IPS-NIHi7 (cell line): ENCODE data around the gene COL5A2.

Experiments
- DNase-seq: peaks from one replicate; pipeline ENCODE4 v3.0.0; 2012; ENCODE audit warnings: mixed read lengths; ENCODE audit errors: extremely low spot score

Gene COL5A2

DNA sequence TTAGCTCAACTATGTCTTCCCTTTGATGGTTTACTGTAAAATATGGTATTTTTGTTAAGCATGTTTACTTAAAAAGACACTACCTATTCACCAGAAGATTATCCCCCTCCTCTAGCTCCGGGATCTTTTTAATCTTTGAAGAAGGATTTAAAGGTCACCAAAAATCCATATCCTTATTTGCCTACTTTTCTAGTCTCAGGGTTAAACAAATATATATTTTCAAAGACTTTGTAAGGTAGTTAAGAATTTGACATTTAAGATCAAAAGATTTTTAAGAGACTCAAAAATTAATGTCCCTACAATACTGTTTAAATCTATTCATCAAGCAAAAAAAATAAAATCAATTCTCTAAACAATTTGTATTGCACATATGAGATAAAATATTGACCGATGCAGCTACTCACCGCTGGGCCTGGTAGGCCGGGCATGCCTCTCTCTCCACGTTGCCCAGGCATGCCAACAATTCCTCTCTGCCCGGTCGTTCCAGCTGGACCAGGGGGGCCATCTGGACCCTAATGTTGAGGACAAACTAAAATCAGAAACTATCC lies 129.3 kb downstream of the COL5A2 start:
- no peak for DNase-seq

- DNase-seq, result no peak
These were observed 129.8 kb downstream of the COL5A2 start for GRCh38 chr2:189049709-189050164.

DNA sequence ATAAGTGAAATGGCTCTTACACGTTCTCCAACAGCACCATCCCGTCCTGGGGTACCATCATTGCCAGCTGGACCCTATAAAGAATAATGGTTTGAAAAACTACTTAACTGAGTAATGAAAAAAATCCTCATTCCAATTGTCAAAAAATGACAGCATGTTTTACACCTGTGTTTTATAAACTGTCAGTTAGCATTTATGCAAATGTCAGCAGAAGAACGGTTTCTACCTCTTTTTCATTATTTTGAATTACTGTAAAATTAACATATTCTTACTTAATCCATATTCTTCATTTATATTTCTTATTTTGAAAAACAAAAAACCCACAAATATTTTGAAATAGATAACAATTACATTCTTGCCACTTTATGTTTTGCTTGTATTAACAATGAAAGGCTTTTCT lies 131.4 kb downstream of the COL5A2 start:
- DNase-seq, result no peak

DNA sequence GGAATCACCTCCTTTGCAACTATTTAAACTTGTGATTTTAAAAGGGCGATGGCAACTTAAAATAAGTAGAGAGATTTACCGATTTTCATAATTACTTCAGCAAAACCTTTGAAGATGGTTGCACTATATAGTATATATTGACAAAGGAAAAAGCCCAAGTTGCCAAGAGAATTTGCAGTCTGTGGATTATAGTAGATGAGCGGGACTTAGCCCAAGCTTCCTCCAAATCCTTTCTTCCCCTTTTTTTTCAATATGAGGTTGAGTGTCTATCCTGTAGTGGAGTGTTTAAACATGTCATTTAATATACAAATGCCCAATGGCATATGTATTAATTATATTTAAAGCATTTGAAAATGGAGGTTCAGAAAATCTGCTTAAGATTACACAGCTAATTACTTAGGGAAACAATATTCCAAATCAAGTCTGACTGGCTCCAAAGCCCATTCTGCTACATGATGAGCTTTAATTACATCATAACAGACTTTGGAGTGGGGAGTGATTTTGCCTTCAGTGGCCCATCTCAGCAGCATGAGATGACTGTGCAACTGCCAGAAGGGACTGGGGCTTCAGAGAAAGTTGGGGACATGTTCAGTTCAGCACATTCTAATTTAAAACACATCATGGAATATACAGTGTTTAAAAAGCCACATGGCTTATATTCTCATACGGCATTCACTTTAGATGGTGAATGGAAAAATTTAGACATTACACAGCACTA lies 132.2 kb downstream of the COL5A2 start:
- no peak for DNase-seq

DNA sequence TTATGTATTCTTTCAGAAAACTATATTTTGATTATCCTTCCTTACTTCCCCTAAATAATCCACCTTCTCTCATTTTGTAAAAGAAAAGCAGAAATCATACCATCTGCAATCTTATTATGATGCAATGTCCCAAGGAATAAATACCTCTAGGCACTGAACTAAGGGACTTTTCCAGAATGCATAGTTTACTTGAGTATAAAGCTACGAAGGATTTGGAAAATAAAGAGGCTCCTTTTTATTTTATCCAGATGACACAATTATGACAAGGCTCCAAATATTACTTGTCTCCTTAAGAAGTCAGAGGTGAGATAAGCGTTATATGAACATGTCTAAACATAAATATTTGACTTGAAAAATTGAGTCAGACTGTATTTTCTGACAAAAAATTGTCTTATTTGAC lies 133.2 kb downstream of the COL5A2 start:
- DNase-seq, result no peak

DNA sequence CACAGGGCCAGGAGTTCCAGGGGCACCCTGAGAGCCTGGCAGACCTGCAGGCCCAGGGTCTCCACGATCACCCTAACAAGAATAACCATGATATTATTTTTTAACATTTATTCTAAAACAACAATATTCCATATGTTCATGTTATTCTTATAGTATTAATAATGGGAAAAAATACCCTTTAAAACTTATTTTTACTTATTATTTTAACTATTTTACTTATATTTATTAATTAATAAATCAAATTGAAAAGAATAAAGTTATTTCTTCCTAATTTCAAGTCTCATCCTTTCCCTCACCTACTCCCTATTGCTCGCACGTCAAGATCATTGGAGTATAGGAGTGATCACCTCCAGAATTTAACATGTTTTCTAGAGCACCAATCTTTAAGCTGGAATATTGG lies 133.7 kb downstream of the COL5A2 start:
- DNase-seq, result no peak

DNA sequence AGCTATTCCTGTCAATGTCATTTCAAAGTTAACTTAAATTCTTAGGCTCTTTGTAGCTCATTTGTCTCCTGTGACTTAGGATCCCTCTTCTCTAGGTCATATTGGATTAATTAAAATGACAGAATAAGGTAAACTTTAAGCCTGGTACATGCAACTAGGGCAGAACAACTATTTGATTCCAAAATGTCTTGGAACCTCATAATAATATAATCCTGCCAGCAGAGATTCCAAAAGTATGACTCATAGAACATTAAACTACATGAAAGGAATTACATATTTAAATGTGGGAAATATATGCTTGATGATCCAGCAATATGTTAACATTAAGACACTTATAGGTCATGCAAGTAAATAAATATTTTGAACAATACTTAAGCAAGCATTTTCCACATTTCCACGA lies 142.0 kb downstream of the COL5A2 start:
- no peak for DNase-seq

DNA sequence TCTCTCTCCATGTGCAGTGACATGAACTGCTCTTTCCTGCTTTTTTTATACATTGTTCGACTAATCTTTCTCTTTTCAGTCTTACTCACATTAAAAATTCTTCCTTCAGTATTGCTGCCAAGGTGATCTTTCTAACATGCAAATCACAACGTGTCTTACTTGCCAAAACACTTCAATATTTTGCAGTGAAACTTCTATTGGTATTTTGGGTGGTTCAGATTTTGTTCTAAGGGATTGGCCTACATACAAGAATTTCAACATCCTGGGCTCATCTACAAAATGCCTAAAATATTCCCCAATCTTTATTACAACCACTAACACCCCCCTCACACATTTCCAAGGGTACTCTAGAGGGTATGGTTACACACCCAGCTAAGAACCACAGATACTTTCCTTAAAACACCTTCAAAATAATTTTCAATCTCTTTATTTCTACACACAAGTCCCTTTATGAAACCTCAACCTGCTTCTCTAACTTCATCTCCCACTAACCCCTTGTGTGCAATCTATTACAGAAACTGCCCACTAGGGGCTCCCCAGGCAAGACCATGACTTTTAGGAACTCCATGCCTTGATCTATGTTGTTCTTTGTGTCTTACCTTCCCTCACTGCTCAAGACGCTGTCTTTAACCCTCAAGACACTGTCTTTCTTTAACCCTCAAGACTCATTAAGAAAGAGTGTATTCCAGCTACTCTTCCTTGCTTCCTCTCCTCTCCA lies 154.5 kb downstream of the COL5A2 start:
- DNase-seq, result peak; percentile 62

- no peak for DNase-seq
These were observed 157.1 kb downstream of the COL5A2 start for GRCh38 chr2:189022492-189022891.

GRCh38 chr2:189022053-189022481 lies 157.5 kb downstream of the COL5A2 start:
- no peak for DNase-seq

DNA sequence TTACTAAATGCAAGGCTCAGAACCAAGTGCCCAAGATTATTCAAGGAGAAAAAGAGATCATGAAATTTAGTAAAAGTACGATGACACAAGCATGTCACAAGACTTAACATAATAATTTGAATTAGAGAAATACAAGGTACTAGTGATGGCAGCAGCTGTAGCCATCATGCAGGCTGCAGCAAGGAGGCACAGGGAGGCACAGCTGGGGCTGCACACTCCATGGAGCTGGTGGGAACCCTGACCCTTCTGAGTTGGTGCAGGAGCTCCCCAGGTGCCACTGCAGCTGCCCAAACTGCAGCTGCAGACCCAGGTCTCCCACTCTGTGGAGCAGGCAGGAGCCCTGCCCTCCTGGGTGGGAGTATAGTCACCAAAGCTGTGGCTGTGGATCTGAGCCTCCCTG lies 159.4 kb downstream of the COL5A2 start:
- no peak for DNase-seq

GRCh38 chr2:189018631-189019030 lies 160.9 kb downstream of the COL5A2 start:
- no peak for DNase-seq

GRCh38 chr2:189016311-189016861 lies 163.2 kb downstream of the COL5A2 start:
- no peak for DNase-seq

DNA sequence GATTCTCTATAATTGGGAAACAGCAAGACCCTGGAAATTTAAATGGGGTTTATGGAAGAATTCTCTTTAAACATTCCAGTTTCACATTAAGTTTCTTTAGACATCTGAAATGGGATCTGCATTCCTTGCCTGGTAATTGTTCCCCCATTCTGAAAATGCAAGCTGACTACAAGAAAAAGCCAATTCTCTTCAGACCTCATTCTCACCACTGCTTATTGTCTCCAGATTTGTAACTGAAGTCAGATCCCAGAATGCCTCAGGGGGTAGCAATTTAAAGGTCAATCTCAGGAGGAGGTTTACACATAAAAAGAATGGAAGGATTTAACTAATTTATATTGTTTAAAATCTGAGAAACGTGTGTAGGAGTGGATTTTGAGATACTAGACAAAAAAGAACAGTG lies 164.2 kb downstream of the COL5A2 start:
- DNase-seq, result no peak

DNA sequence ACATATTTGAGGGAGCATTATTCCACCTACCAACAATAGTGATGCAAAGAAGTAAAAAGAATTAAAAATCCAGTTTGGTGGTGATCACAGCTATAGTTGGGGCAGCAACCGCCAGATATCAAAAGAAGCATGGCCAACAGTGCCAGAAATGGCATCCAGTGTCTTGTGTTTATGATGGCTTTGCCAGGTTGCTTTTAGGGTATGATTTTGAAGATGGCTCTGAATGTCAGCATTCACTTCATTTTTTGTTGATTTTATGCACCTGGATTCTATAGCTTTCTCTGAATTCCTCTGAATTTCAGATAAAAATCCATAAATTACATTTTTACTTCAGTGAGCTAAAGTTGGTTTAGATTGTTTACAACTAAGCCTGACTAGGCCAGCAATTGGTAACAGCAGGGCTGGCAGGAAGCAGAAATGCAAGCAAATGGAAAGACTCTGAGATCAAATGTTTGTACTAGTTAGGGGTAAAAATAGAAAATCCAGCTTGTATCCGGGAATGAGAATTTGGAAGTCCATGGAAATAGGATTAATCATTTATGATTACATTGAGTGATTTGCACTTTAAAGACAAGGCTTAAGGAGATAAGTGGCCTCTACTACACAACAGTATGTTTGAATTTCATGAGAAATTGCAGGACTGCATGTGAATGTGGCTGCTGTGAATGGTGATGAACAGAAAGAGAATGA lies 165.0 kb downstream of the COL5A2 start:
- no peak for DNase-seq

GRCh38 chr2:189013671-189014448 lies 165.7 kb downstream of the COL5A2 start:
- DNase-seq, result no peak

DNA sequence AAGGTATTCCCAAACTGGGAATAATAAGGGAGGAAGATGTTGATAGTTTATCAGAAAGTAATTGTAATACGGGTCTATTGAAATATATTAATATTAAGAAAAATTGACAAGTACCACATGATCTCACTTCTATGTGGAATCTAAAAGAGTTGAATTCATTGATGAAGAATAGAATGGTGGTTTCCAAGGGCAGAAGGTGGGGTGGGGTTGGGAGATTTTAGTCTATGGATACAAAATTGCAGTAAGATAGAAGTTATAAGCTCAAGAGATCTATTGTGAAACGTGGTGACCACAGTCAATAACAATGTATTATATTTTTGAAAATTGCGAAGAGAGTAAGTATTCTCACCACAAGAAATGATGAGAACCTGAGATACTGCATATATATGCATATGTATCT lies 166.5 kb downstream of the COL5A2 start:
- no peak for DNase-seq

DNA sequence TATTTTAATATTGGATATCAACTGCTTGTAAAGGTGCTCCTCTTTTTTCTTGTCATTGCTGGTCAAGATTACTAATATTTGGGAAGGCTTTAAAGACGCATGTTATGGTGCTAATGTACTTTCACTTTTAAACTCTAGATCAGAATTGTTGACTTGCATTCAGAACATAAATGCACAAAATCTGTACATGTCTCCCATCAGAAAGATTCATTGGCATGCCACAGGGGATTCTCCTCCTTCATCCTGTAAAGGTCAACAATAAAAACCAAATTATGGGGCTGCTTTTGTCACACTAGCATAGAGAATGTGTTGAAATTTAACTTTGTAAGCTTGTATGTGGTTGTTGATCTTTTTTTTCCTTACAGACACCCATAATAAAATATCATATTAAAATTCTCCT lies 167.2 kb downstream of the COL5A2 start:
- no peak for DNase-seq

DNA sequence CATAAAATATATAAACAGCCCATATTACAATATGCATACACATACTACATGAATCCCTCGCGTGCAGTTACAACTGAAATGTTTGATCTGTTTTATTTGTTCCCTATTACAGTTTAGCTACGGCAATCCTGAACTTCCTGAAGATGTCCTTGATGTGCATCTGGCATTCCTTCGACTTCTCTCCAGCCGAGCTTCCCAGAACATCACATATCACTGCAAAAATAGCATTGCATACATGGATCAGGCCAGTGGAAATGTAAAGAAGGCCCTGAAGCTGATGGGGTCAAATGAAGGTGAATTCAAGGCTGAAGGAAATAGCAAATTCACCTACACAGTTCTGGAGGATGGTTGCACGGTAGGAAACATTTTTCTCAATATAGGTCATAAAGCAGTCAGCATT lies 169.0 kb downstream of the COL5A2 start:
- DNase-seq, result no peak

DNA sequence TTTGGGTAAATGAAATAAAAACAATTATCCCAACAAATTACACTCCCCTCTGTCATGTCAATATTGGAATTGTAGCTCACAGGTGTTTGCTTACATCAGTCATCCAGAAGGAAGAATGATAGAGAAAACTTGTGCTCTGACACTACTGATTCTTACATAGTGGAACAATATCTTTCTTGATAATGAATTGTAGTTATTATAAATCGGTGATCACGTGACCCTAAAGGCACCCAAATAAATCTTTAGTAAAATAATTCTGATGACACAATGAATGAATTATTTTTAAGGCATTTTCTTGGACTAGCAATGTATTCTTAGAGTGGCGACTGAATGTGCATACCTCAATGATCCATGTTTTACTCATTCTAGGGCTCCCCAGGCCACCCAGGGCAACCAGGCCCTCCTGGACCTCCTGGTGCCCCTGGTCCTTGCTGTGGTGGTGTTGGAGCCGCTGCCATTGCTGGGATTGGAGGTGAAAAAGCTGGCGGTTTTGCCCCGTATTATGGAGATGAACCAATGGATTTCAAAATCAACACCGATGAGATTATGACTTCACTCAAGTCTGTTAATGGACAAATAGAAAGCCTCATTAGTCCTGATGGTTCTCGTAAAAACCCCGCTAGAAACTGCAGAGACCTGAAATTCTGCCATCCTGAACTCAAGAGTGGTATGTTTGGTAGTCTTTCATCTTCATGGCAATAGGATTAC lies 170.9 kb downstream of the COL5A2 start:
- no peak for DNase-seq

DNA sequence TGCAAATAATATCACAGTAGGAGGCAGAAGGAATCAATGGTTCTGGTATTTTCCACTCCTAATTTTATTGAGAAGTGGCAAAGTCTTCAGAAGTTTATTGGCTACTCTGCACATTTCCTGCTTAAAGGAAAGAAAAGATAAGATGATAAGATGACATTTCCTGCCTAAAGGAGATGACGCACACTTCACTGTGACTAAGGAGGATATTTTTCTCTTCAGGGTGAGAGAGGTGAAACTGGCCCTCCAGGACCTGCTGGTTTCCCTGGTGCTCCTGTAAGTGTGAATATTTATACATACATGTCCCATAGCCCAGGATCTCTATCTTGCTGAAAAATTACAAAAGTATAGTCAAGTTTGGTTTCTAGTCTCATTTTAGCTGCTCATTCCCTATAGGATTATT lies 177.5 kb downstream of the COL5A2 start:
- no peak for DNase-seq
